HepG2 (cell line): ENCODE measurements around the gene CPED1. TPM values are rescaled to one million over a fixed set of nuclear protein-coding genes. Genes with fewer than 3 reads are reported as not detected.

Experiments
- ATAC-seq: fragments of 200-7000 bp; cut with Tn5 transposase; 3 replicates; pipeline ENCODE4 v1.9.1; 2020; ENCODE audit warnings: mild to moderate bottlenecking, moderate library complexity
- BruUV-seq: library from RNA; stranded (reverse); fragments of 400-500 nt; replicated peaks from 2 replicates; lab custom pipeline; 2021; lab: Mats Ljungman, UMichigan
- CTCF ChIA-PET: fragments of 300-600 bp; formaldehyde crosslinking; extraction: SDS; loops from one replicate; lab custom pipeline; 2021; ENCODE audit warnings: low total read pairs, inconsistent platforms, low intra/inter-chr PET ratio; lab: Yijun Ruan, JAX
- POLR2A ChIA-PET: fragments of 350-600 bp; sonication (Branson Sonifier 250); formaldehyde crosslinking; loops from one replicate; lab custom pipeline; 2020; ENCODE audit warnings: antibody characterized with exemption, inconsistent platforms; lab: Yijun Ruan, JAX
- DNase-seq: peaks from one replicate; pipeline ENCODE4 v3.0.0-alpha.2; 2015; ENCODE audit warnings: low spot score
- FAIRE-seq: peaks from 3 replicates; lab custom pipeline; 2011; peaks lifted over from hg19 to GRCh38; lab: Jason Lieb, UNC
- H2AFZ ChIP-seq: one replicate; pipeline ENCODE4 v1.6.1; 2011; ENCODE audit warnings: low read length, inconsistent platforms
- H3K27ac ChIP-seq: fragments of 300-600 bp; 3 replicates; pipeline ENCODE4 v1.8.0; 2011; ENCODE audit warnings: mixed run types, mild to moderate bottlenecking, mixed read lengths, low read length, inconsistent platforms; ENCODE audit not compliant: insufficient read depth; ENCODE audit errors: extremely low read length
- H3K27me3 ChIP-seq, 2 experiments: fragments of 200-600 bp in 1 of 2; 2 replicates in 1 of 2; 3 replicates in 1 of 2; pipeline versions ENCODE4 v1.6.0 to v1.8.0; 2011; ENCODE audit warnings: low read length in 2 of 2, mild to moderate bottlenecking in 2 of 2, moderate library complexity in 2 of 2, inconsistent platforms in 1 of 2; ENCODE audit not compliant: insufficient read depth in 2 of 2, control insufficient read depth in 1 of 2
- H3K36me3 ChIP-seq, 2 experiments: fragments of 200-600 bp in 1 of 2; replicated peaks in 1 of 2; 2 replicates in 1 of 2; 3 replicates in 1 of 2; pipeline versions ENCODE4 v1.5.1 to v1.8.0; 2011; ENCODE audit warnings: low read length in 2 of 2, inconsistent platforms in 1 of 2; ENCODE audit not compliant: insufficient read depth in 2 of 2, control insufficient read depth in 1 of 2
- H3K4me1 ChIP-seq: 2 replicates; pipeline ENCODE4 v1.5.1; 2012; ENCODE audit warnings: low read length, inconsistent platforms; ENCODE audit not compliant: insufficient read depth
- H3K4me2 ChIP-seq: 2 replicates; pipeline ENCODE4 v1.6.0; 2011; ENCODE audit warnings: low read depth, low read length, inconsistent platforms
- H3K4me3 ChIP-seq, 3 experiments: fragments of 200-600 bp in 1 of 3; sonication (generic), shearing (Covaris generic) in 1 of 3; replicated peaks in 1 of 3; 2 replicates each; pipeline ENCODE4 v1.5.1; 2011 to 2016; ENCODE audit warnings: low read length in 3 of 3, inconsistent platforms in 2 of 3, low read depth in 2 of 3, mild to moderate bottlenecking in 2 of 3, control low read depth in 1 of 3, mixed read lengths in 1 of 3; ENCODE audit not compliant: insufficient read depth in 1 of 3
- H3K79me2 ChIP-seq: one replicate; pipeline ENCODE4 v1.6.1; 2011; ENCODE audit warnings: low read length, inconsistent platforms; ENCODE audit not compliant: insufficient read depth
- H3K9ac ChIP-seq: 2 replicates; pipeline ENCODE4 v1.6.0; 2011; ENCODE audit warnings: mild to moderate bottlenecking, low read depth, low read length, inconsistent platforms; ENCODE audit not compliant: insufficient read depth
- H3K9me3 ChIP-seq: 2 replicates; pipeline ENCODE4 v1.5.1; 2012; ENCODE audit warnings: mild to moderate bottlenecking, low read length
- H4K20me1 ChIP-seq: 2 replicates; pipeline ENCODE4 v1.6.0; 2011; ENCODE audit warnings: inconsistent platforms, mild to moderate bottlenecking, low read length, moderate library complexity; ENCODE audit not compliant: insufficient read depth
- CTCF ChIP-seq: sonication (generic); formaldehyde crosslinking; IDR thresholded peaks from 2 replicates; pipeline ENCODE4 v1.5.0; 2020; ENCODE audit warnings: mild to moderate bottlenecking, missing genetic modification reagents, moderate library complexity
- EEA1 ChIP-seq: sonication (generic); formaldehyde crosslinking; IDR thresholded peaks from 2 replicates; pipeline ENCODE4 v1.5.1; 2020; ENCODE audit warnings: mild to moderate bottlenecking, missing genetic modification reagents, borderline replicate concordance
- MAFF ChIP-seq: IDR thresholded peaks from 2 replicates; pipeline ENCODE4 v1.6.1; 2011; ENCODE audit warnings: low read depth, low read length, improper control_type of control experiment
- MAFK ChIP-seq, 2 experiments: IDR thresholded peaks in 1 of 2; conservative IDR thresholded peaks in 1 of 2; 2 replicates each; pipeline ENCODE4 v1.6.1; 2011; ENCODE audit warnings: improper control_type of control experiment in 2 of 2, low read length in 2 of 2
- PHF8 ChIP-seq: sonication (generic); formaldehyde crosslinking; IDR thresholded peaks from 2 replicates; pipeline ENCODE4 v1.5.0; 2020; ENCODE audit warnings: missing genetic modification reagents
- RARG ChIP-seq: sonication (generic); formaldehyde crosslinking; IDR thresholded peaks from 2 replicates; pipeline ENCODE4 v1.4.0; 2020; ENCODE audit warnings: low read depth, mild to moderate bottlenecking, missing genetic modification reagents
- SMC3 ChIP-seq: IDR thresholded peaks from 2 replicates; pipeline ENCODE4 v1.6.1; 2011; ENCODE audit warnings: low read length, improper control_type of control experiment
- STAG1 ChIP-seq: sonication (generic); formaldehyde crosslinking; IDR thresholded peaks from 2 replicates; pipeline ENCODE4 v1.4.0; 2020; ENCODE audit warnings: missing genetic modification reagents
- ZNF407 ChIP-seq: sonication (generic); formaldehyde crosslinking; IDR thresholded peaks from one replicate; pipeline ENCODE4 v1.5.1; 2020; ENCODE audit warnings: mild to moderate bottlenecking, missing genetic modification reagents; ENCODE audit errors: not compliant biosample characterization
- ZNF543 ChIP-seq: sonication (generic); formaldehyde crosslinking; IDR thresholded peaks from 2 replicates; pipeline ENCODE4 v1.4.0; 2020; ENCODE audit warnings: mild to moderate bottlenecking, missing genetic modification reagents
- WGBS: methylation state at CpG from one replicate; pipeline ENCODE4 v1.1.6; 2017; ENCODE audit warnings: low lambda C conversion rate; 5-methylcytosine and 5-hydroxymethylcytosine counted together
- in situ Hi-C: cut with HindIII; loops from 2 replicates; pipeline ENCODE4 v1.10.0; 2017; ENCODE audit warnings: low pct_unique_long_range_greater_than_20kb; ENCODE audit not compliant: extremely low pct_ligation_motif_present
- intact Hi-C: fragments of 100-400 bp; cut with micrococcal nuclease; formaldehyde crosslinking; loops from one replicate; pipeline ENCODE4 v1.10.0; 2022; ENCODE audit not compliant: unreplicated experiment
- polyA plus RNA-seq, 8 experiments: library from polyadenylated mRNA; depleted of rRNA in 3 of 8; stranded (reverse) in 7 of 8; unstranded in 1 of 8; fragments of >200 nt; fragmentation: Illumina TruSeq in 4 of 8; extraction: Trizol in 4 of 8; gene quantifications; 2 replicates each; pipeline versions ENCODE4 v1.2.1 to v1.2.3, GENCODE V29; 2011 to 2016; ENCODE audit warnings: low read depth in 4 of 8, missing spikeins in 1 of 8, mixed read lengths in 1 of 8; ENCODE audit not compliant: insufficient read depth in 1 of 8
- total RNA-seq, 5 experiments: library from RNA; depleted of rRNA; stranded (reverse); fragments of >200 nt; fragmentation: Illumina TruSeq; extraction: Trizol; gene quantifications; 2 replicates each; pipeline ENCODE4 v1.2.3, GENCODE V29; 2016; ENCODE audit warnings: low read depth in 1 of 5

The CPED1 gene
- total and polyA plus RNA-seq, 2 of the 13 experiments (the other 11 are each of a cell fraction or from before 2014, with no cell fraction given), result 11.5 to 27.0 TPM

- no peak for TF ChIP-seq PHF8 (CRISPR knock-in tag)
- no peak for TF ChIP-seq EEA1
- no peak for TF ChIP-seq RARG (CRISPR knock-in tag)
- TF ChIP-seq, all 625 proteins: peak for 0
These were observed 116.8 kb downstream of the CPED1 start (continued) for GRCh38 chr7:121105262-121105661.

- Histone ChIP-seq H3K79me2 (no peaks in the 10 kb centered on the region), H3K36me3 (no peaks in the 10 kb centered on the region), H4K20me1 (no peaks in the 10 kb centered on the region), H3K9ac (no peak overlapping the region), H3K9me3 (no peaks in the 10 kb centered on the region), H3K4me2 (no peak overlapping the region), H2AFZ (no peak overlapping the region), H3K4me1 (no peaks in the 10 kb centered on the region), H3K27me3 (no peaks in the 10 kb centered on the region), H3K4me3 (no peak overlapping the region), H3K27ac (no peak overlapping the region)
- ATAC-seq, result peak; percentile 94
- ChIA-PET POLR2A (no interaction called here), CTCF (interaction anchor here (1.1 to 2.3 kb wide), 3 partner anchors 120 to 316 kb away, joined by 4 to 19 read pairs (median 12); partner anchors contain the start of gene CPED1)
- WGBS, result 17% methylated on average over 1 of the region's 1 CpG
- DNase-seq, result peak; percentile 53
- intact Hi-C loops (loop anchor here (1.0 kb wide), 2 partner anchors 120 to 316 kb away; partner anchors contain the start of gene CPED1), in situ Hi-C loops (loop anchor here (10.0 kb wide), 1 partner anchor 303 kb away; no protein-coding TSS in a partner anchor)
- FAIRE-seq, result peak; percentile 21
- no TSS peak for BruUV-seq
- TF ChIP-seq SMC3 (peak; percentile 34; the same call in 1 of the 2 replicates), MAFK (conservative IDR thresholded peaks at IDR 0.05 in 1 of 2, IDR thresholded peaks at IDR 0.05 in 1 of 2; ENCODE audit: low read length in 2 of 2) (peak; percentile 66 to 72; a peak in 3 of 4 replicates), CTCF (CRISPR knock-in tag) (peak; percentile 68), MAFF (peak; percentile 76), ZNF543 (CRISPR knock-in tag) (no peak), STAG1 (CRISPR knock-in tag) (peak; percentile 69), ZNF407 (no peak)
These were observed 119.5 kb downstream of the CPED1 start for GRCh38 chr7:121107923-121108498.
